Measurements from ENCODE around the gene SMG7.

SMG7 gene

DNA sequence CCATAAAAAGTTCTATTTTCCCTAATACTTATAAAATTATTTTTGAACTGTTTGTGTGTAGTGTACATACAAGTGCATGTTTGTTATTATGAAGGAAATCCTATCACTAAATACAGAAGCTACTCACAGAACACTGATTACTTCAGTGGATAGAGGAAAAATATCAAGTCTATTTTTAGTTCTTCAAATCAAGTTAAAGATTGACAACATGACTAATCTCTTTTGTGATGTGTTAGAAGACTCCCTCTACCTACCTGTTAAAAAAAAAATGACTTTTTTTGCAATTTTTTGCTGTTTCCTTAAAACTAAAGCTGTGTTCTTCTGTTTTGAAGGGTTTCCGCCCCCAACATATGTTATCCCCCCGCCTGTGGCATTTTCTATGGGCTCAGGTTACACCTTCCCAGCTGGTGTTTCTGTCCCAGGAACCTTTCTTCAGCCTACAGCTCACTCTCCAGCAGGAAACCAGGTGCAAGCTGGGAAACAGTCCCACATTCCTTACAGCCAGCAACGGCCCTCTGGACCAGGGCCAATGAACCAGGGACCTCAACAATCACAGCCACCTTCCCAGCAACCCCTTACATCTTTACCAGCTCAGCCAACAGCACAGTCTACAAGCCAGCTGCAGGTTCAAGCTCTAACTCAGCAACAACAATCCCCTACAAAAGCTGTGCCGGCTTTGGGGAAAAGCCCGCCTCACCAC is 72.4 kb downstream of the SMG7 start:
- no peaks in the 10 kb centered on the region for H3K9me3 ChIP-seq
- H3K4me1 ChIP-seq (ENCODE audit: control insufficient read depth in 1 of 2, insufficient read depth in 1 of 2, low read depth in 1 of 2, low read length in 1 of 2), result peaks cover 7 to 8% of the 10 kb centered on the region in 2 experiments
- no peak for TF ChIP-seq CTCF (IDR thresholded peaks at IDR 0.05)
- H3K27ac ChIP-seq, result no peak overlapping the region
- H3K36me3 ChIP-seq, result peaks cover 90% of the 10 kb centered on the region
- H3K27me3 ChIP-seq, result no peaks in the 10 kb centered on the region
- H3K4me3 ChIP-seq (ENCODE audit: low read depth in 1 of 2, low read length in 1 of 2), result no peak overlapping the region

DNA sequence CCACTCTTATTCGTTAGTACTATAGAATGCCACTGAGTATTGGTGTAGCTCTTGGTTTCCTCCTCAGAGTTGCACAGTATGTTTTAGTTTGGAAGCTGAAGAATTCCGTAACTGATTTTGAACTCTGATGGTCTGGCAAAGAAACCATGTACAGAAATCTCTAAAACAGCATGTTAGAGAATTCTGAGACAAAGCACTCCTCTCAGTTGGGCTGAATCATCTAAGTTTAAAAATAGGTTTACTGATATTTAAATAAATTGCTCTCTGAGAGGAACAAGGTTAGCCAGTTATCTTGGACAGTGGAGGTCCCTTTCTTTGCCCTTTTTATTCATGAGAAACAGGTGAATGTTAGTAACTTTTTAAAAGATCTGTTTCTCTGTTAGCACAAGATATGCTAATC is 74.1 kb downstream of the SMG7 start:
- Histone ChIP-seq H3K9me3 (no peaks in the 10 kb centered on the region), H3K27me3 (no peaks in the 10 kb centered on the region), H3K27ac (no peak overlapping the region), H3K36me3 (peaks cover 90% of the 10 kb centered on the region), H3K4me1 (ENCODE audit: control insufficient read depth in 1 of 2, insufficient read depth in 1 of 2, low read depth in 1 of 2, low read length in 1 of 2) (peaks cover 11 to 13% of the 10 kb centered on the region in 2 experiments), H3K4me3 (ENCODE audit: low read depth in 1 of 2, low read length in 1 of 2) (no peak overlapping the region)
- TF ChIP-seq CTCF (IDR thresholded peaks at IDR 0.05), result no peak

GRCh38 chr1:183548116-183548515 is 75.8 kb downstream of the SMG7 start:
- H3K27ac ChIP-seq, result peak overlapping the region; percentile 100

DNA sequence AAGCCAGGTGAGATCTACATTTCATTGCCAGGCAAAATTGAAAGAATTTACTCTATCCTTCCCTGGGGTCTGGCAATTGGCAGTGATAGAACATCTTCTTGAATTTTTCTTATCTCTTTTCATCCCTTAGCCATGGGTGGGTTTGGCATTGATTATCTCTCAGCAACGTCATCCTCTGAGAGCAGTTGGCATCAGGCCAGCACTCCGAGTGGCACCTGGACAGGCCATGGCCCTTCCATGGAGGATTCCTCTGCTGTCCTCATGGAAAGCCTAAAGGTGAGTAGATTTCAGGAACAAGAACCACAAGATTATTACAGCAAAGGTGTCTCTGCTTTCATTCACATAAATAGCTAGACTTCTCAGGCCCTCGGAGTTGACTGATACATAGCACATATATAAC is 78.6 kb downstream of the SMG7 start:
- H3K9me3 ChIP-seq, result peaks cover 3% of the 10 kb centered on the region
- peaks cover 95% of the 10 kb centered on the region for H3K36me3 ChIP-seq
- no peak overlapping the region for H3K4me3 ChIP-seq (ENCODE audit: low read depth in 1 of 2, low read length in 1 of 2)
- peaks cover 11 to 15% of the 10 kb centered on the region in 2 experiments for H3K4me1 ChIP-seq (ENCODE audit: control insufficient read depth in 1 of 2, insufficient read depth in 1 of 2, low read depth in 1 of 2, low read length in 1 of 2)
- TF ChIP-seq CTCF (IDR thresholded peaks at IDR 0.05), result no peak
- peak overlapping the region; percentile 100 for H3K27ac ChIP-seq
- H3K27me3 ChIP-seq, result no peaks in the 10 kb centered on the region

More at GRCh38 chr1:183548116-183548515, 75.8 kb downstream of the SMG7 start:
- peaks cover 11 to 13% of the 10 kb centered on the region in 2 experiments for H3K4me1 ChIP-seq (ENCODE audit: control insufficient read depth in 1 of 2, insufficient read depth in 1 of 2, low read depth in 1 of 2, low read length in 1 of 2)
- H3K36me3 ChIP-seq, result peaks cover 91% of the 10 kb centered on the region
- no peaks in the 10 kb centered on the region for H3K9me3 ChIP-seq
- no peak for TF ChIP-seq CTCF (IDR thresholded peaks at IDR 0.05)
- no peaks in the 10 kb centered on the region for H3K27me3 ChIP-seq
- H3K4me3 ChIP-seq (ENCODE audit: low read depth in 1 of 2, low read length in 1 of 2), result no peak overlapping the region

GRCh38 chr1:183551924-183552323 is 79.6 kb downstream of the SMG7 start:
- H3K36me3 ChIP-seq, result peaks cover 96% of the 10 kb centered on the region
- peak overlapping the region; percentile 100 for H3K27ac ChIP-seq
- H3K9me3 ChIP-seq, result peaks cover 7% of the 10 kb centered on the region
- no peak overlapping the region for H3K4me3 ChIP-seq (ENCODE audit: low read depth in 1 of 2, low read length in 1 of 2)
- no peaks in the 10 kb centered on the region for H3K27me3 ChIP-seq
- no peak for TF ChIP-seq CTCF (IDR thresholded peaks at IDR 0.05)
- H3K4me1 ChIP-seq (ENCODE audit: control insufficient read depth in 1 of 2, insufficient read depth in 1 of 2, low read depth in 1 of 2, low read length in 1 of 2), result peaks cover 11 to 23% of the 10 kb centered on the region in 2 experiments
